Activated CD8-positive, alpha-beta memory T cell treated with anti-CD3 and anti-CD28 coated beads for 4 hours (primary cell): ENCODE measurements around the gene TMEM62.
"Not testable (repeated sequence)": the region's sequence is repeated elsewhere in the genome, so short reads cannot be mapped to it uniquely, and the experiment has no call there.

Experiments
- DNase-seq, 2 donors: peaks; one replicate each; pipeline ENCODE4 v3.0.0-alpha.2; 2020; ENCODE audit warnings: low read depth in 2 of 2

The TMEM62 gene

GRCh38 chr15:43177147-43177546 is 43.8 kb downstream of the TMEM62 start:
- not testable (repeated sequence) for DNase-seq

DNA sequence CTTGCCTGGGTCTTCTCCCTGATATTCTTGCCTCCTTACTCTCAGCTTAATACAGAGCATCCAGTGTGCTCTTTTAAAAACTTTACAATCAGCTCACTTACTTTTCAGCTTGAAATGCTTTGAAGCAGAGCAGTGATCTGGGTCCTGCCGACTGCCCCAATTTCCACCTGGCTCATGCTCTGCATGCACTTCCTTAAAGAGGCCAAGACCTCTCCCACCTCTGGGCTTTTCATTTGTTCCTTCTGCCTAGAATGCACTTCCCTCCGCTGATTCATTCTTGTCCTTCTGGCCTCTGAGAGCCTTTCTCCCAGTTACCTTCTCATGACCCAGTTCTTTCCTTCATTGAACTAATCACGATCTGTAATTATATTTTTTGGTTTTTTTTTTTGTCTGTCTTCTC is 49.9 kb downstream of the TMEM62 start:
- no peak for DNase-seq

GRCh38 chr15:43184407-43185124 is 51.2 kb downstream of the TMEM62 start:
- no peak for DNase-seq

- DNase-seq = peak; percentile 66 to 72
Measured at GRCh38 chr15:43185157-43186002, 52.0 kb downstream of the TMEM62 start, which contains the start of gene CCNDBP1. TSS of gene CCNDBP1 (plus strand) at chr15:43185403. CDS start at chr15:43185499, 96 bp downstream.

DNA sequence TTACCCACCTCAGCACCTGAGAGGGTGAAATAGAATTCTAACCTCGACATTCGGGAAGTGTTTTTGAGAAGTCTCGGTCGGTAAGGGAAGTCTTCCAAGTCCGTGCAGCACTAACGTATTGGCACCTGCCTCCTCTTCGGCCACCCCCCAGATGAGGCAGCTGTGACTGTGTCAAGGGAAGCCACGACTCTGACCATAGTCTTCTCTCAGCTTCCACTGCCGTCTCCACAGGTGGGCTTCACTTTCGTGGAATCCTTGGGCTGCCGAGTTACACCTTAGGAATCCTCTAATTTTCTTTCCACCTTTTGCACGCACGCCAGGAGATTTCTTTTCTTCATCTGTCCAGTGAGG is 52.6 kb downstream of the TMEM62 start:
- no peak for DNase-seq

DNA sequence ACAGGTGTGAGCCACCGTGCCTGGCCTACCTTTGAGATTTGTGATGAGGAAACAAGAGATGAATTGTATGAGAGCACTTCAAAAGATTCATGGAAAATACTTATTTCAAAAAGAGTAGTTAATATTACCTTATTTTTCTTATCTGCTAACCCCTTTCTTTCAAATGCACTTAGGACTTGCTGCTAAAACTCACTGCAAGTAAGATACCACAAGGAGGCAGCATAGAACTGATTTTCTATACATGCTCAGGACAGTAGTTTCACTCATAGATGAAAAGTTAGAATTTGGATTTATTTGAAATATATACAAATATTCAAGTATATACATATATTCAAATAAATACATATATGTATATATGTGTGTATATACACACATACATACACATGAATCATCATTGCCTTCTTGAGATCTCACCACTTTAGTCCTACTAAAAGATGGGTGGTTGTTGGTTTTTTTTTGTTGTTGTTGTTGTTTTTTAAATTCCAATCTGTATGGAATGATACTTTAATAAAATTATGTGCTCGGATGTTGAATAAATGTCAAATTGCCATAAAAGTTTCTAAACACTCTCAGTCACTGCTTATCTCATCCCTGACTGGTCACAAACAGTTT is 54.3 kb downstream of the TMEM62 start:
- DNase-seq = no peak

GRCh38 chr15:43189296-43189695 is 55.9 kb downstream of the TMEM62 start:
- DNase-seq = no peak

GRCh38 chr15:43190178-43190577 is 56.8 kb downstream of the TMEM62 start:
- no peak for DNase-seq

- DNase-seq = no peak
Measured at GRCh38 chr15:43193710-43194109, 60.3 kb downstream of the TMEM62 start.

- no peak for DNase-seq
Measured at GRCh38 chr15:43194795-43195194, 61.4 kb downstream of the TMEM62 start.

- DNase-seq = no peak
Measured at GRCh38 chr15:43196760-43197548, 63.6 kb downstream of the TMEM62 start.

GRCh38 chr15:43197773-43198172 is 64.4 kb downstream of the TMEM62 start:
- not testable (repeated sequence) for DNase-seq

DNA sequence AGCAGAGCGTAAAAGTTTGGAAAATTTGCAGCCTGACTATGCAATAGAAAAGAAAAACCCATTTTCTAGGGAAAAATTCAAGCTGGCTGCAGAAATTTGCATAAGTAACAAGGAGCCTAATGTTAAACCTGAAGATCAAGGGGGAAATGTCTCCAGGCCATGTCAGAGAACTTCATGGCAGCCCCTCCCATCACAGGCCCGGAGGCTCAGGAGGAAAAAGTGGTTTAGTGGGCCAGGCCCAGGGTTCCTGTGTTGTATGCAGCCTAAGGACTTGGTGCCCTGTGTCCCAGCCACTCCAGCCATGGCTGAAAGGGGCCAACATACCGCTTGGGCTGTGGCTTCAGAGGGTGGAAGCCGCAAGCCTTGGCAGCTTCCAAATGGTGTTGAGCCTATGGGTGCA is 65.2 kb downstream of the TMEM62 start:
- not testable (repeated sequence) for DNase-seq

- DNase-seq = no peak
Measured at GRCh38 chr15:43198992-43199391, 65.6 kb downstream of the TMEM62 start.

- no peak for DNase-seq
Measured at GRCh38 chr15:43199945-43200488, 66.6 kb downstream of the TMEM62 start.

DNA sequence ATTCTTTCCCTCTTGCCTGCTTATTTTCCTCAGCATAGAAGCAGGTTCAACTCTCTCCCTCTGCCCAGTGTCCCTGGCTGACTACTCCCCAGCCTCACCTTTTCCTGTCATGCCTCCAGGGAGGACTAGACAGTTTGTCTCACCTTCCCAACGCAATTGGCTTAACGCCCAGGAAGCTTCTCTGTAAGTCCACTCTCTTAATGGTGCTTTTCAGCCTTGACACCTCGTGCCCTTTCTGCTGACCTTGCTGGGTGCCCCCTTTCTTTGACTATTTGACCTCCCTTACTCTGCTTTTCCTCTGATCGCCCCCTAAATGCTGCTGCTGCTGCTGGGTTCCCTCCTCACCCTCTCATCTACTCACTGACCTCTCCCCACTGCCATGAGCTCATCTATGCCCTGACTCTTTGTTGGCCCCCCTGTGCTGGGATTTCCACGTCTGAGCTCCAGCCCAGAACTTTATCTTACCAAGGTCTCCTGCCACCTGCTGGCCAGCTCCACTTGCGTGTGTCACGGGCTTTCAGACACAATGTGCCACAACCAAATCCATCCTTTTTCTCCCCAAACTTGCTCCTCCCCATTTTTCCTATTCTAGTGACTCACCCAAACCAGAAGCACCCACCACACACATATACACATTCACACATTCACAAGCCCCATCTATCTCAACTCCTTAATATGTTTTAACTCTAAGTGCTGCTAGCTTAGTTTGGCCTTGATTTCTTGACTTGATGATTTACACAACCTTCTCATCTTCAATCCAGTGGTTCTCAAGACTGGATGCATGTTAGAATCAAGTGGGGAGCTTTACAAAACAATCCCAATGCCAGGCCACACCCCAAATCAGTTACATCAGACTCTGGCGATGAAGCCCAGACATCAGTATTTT is 70.9 kb downstream of the TMEM62 start:
- no peak for DNase-seq

- DNase-seq = no peak
Measured at GRCh38 chr15:43206054-43206453, 72.7 kb downstream of the TMEM62 start.

GRCh38 chr15:43207024-43207423 is 73.6 kb downstream of the TMEM62 start:
- DNase-seq = no peak

- DNase-seq = no peak
Measured at GRCh38 chr15:43208052-43209002, 74.9 kb downstream of the TMEM62 start.
